Activated CD8-positive, alpha-beta memory T cell treated with anti-CD3 and anti-CD28 coated beads, Interleukin-2, amount 50 U/mL, for 1 hour (primary cell): ENCODE results near the gene NR3C2.

Experiments
- DNase-seq: peaks from one replicate; pipeline ENCODE4 v3.0.0-alpha.2; 2020; ENCODE audit errors: extremely low read depth

The NR3C2 gene

DNA sequence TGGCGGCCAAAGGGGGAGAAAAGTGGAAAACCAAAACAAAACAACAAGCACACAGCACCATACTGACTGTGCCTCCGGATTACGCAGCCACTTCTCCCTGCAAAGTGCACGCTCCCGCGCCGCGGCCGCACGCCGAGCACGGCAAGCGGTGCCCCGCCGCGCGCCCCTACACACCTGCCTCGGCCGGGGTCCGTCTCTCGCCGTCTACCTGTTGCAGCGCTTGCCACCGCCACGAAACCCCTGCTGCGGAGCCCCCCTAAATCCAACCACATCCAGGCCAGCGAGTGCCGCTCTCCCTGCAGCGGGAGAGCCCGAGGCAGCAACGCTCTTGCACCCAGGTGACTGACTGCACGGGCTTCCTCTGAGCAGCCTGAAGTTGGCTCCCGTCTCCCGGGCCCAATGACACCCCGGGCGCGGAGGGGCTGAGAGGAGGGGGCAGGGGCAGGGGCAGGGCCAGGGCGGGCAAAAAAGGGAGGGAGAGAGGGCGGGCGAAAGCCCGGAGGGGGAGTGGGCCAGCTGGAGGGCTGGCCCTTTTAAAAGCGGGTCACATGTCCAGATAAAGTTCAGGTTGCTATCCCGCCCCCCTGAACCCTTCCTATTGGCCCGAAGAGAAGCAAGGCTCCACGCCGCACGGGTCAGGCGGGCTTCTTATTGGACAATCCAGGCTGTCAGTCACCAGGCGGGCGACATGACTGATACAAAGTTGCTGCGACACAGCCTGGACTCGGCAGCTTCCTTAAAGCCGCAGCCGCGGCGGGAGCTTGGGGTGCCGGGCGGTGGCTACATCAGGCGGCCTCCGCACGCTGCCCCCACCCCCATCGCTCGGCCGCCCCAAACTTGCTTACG is at the start of gene NR3C2:
NR3C2 (minus strand) TSS at position 429 of the 846 bp plus-strand sequence.
- DNase-seq: peak; percentile 98

DNA sequence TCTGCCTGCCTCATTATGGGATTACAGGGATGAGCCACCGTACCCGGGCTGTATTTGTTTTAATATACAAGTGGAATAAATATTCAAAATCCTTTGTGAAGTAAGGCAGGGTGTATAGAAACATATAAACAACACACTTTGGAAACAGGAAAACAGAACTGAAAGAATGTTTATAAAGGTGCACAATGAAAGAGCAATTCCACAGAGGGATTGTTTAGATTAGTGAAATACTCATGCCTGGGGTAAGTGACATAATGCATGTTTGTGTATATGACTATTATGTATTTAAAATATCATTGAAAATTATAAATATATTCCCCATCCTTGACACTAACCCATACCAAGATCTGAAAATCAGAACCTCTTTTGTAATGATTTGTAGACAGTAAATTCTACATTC is 45.0 kb upstream of the NR3C2 start:
- DNase-seq: no peak

DNA sequence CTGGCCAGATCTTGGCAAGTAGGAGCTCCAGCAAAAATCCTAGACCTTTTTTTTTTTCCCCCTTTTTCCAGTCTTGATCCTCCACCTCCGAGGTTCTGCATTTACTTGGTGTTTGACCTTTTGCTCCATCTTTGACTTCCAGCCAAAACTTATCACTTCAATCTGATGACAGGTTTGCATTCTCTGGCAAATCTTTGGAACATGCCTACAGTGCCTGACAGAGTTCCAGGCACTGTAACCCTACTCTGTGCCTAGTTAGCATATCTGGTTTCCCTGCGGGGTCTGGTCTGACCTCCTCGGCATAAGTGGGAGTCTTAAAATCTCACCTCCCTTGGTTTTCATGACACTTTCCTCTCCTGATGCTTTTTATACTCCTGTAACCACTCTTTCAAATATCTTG is 39.4 kb upstream of the NR3C2 start:
- DNase-seq: no peak

DNA sequence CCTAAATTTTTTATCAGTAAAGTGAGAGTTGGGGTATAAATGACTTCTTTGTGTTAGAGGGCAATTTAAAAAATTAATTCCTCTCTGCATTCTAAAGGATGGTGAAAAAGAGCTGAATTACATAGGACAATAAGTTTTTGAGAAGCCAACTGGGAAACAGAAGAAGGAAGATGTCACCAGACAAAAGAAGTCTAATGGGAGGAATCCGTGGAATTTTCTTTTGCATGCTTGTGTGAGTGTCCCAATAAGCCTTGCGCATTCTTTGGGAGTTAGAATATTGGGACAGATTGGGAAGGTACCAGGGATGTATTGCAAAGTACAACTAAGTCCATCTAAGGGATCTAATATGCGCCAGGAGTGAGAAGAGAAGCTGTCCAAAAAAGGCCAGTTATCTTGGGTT is 35.1 kb upstream of the NR3C2 start:
- DNase-seq: no peak

DNA sequence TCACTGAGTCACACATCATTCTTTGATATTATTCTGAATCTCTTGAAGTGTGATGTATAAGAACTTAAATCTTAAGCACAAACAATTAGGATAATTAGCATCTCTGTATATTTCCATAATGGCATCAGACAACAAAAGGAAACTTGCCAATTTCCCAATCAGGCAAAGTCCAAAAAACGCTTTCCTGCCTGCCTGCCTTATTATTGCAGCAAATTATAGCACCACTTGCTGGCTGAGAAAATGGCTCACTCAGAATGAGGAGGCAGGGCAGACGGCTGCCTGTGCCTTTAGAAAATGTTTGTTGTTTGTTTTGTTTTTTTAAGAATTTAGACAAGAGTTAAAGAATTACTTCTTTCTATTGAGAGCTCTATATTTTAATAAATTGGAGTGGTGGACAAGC is 27.7 kb upstream of the NR3C2 start:
- DNase-seq: no peak

DNA sequence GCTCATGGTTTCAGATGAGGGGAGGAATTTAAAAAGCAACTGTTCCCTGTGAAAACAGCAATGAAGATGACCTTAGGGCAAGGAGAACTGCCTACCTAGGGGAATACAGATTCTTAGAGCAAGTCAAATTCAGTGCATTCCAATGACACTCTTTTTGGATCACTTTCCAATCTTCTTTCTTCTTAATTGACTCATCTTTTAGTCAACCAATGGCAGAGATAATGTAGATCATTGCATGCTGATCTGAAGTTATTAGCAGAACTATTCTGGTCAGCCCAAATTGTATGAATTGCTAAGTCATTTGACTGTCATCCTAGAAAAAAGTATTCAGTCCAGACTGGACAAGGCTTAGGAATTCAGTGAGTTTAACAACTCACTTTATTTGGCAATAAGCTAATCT is 12.6 kb upstream of the NR3C2 start:
- no peak for DNase-seq

DNA sequence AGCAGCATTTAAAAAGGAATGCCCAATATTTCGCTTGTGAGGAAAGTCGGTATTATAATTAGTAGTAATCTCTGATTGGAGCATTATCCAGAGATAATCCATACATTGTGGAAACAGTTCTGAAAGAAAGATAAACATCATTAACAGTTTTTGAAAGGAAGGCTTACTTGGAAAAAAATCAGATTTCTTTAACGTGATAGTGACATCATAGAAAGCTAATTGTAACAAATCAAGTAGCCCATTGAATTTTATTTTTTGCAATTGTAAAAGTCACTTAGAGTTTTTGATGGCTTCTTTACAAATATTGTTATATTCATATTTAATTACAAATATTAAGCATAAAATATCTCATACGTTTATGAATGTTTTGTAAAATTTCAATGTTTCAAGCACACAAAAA is 11.6 kb upstream of the NR3C2 start:
- no peak for DNase-seq

DNA sequence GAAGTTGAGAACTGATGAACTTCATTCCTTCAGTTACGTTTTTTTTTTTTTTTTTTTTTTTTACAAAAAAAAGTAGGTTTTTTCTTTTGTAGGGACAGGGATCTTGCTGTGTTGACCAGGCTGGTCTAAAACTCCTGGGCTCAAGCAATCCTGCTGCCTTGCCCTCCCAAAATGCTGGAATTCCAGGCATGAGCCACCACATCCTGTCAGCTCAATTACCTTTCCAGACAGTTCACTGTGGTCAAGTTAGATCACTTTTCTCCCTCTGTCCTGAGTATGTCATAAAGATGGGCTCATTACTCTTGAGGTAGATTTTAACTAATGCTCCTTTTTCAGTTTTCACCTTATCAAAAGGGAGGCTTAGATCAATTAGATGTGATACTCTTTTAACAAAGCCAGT is 10.8 kb upstream of the NR3C2 start:
- DNase-seq: no peak

DNA sequence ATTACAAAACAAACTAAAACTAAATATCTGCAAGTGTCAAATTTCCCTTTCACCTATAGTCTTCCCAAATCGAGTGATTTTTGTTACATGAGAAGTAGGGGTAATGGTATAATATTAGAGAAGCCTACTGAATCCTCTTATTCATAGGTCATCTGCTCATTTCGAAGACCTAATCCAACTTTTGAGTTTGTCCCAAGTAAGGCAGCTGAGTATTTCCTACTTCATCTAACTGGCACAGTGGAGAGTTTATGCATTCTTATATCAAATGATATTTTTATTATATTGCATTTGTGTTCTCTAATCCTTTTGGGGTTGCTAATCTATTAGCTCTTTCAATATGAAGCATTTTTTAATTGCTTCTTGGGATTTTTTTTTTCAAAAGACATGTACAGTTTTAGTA is 7.7 kb upstream of the NR3C2 start:
- no peak for DNase-seq

DNA sequence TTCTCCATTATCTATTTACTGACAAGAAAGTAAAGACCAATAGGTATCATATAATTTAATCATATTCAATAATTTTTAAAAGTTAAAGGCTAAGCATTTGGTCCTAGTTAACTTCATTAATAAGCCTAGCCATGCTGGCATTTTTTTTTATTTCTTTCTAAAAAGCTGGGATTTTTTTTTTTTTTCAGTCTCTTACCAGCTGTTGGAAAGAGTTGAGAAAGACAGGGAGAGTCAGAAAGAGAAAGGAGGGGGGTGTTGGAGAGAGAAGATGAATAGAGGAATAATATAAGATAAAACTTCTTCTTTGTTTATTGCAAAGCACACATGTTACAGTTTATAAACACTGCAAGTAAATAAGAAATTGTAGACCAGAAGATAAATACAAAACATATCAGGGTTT is 5.9 kb upstream of the NR3C2 start:
- DNase-seq: no peak

DNA sequence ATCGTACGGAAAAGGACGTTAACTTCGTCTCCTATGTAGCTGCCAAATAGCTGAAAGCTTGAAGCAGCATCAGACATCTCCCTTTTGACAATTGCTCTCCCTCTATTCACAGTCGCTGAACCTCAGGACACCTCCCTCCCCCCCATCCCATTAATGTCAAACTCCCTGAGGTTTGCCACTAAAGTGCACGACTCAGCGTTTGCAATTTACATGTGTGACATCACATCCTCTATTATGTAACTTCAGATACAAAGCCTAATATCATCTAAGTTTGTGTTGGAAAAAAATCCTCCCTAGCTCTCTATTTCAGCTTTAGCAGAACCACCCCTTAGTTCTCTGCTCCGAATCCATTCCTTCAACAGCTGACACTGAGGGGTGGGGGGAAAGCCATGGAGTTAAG is 5.5 kb upstream of the NR3C2 start:
- no peak for DNase-seq

DNA sequence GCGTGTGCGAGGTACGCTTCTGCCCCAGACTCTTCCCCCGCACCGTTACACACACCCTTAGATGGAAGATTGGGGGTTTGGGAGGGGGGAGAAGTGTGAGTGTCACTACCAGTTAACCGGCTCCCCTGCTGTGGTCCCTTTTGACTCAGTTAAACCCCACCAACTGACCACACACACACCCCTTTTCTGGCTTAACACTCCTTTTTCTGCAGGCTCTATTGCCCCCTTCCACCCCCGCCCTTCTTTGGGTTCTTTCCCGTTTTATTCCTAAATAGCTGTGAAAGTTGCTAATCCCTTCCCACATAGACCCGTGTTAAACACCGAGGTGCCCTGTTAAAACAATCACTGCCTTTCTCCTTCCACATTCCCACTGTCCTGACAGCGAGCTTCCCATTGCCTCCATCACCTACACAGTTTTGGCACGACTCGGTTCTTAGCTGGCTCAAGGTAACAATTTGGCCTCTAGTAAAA is 3.7 kb upstream of the NR3C2 start:
- no peak for DNase-seq

DNA sequence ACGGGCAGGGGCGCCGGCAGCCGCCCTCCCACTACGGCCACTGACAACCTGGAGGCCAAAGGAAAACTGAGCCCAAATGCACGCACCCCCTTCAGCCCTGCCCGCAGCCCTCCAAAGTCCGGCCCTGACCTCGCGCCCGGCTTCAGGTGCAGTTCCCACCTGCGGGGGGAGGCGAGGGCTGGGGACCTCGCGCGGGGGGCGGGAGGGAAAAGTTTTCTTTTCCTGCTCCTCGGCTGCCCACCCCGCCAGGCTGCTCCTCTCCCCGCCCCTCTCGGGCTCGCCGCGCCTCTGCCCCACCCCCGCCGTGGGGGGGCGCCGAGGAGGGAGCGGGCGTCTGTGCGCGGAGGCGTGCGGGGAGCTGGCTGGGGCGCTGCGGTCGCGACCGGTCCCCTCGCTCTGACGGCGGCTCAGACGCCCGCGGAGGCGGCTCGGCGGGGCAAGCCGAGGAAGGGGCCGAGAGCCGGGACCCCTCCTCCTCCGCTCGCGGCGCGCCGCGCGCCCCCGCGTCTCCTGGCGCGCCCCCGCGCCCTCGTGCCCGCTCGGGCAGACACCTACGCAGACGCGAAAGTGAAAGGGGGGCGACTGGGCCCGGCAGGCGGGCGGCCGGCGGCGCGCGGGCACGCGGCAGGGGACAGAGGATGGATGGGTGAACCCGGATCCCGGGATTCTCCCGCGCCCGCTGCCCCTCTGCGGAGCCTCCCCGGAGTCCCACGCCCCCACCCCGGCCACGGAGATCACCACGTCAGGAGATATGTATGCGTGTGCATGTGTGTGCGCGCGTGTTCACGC is 3.1 kb upstream of the NR3C2 start:
- no peak for DNase-seq

DNA sequence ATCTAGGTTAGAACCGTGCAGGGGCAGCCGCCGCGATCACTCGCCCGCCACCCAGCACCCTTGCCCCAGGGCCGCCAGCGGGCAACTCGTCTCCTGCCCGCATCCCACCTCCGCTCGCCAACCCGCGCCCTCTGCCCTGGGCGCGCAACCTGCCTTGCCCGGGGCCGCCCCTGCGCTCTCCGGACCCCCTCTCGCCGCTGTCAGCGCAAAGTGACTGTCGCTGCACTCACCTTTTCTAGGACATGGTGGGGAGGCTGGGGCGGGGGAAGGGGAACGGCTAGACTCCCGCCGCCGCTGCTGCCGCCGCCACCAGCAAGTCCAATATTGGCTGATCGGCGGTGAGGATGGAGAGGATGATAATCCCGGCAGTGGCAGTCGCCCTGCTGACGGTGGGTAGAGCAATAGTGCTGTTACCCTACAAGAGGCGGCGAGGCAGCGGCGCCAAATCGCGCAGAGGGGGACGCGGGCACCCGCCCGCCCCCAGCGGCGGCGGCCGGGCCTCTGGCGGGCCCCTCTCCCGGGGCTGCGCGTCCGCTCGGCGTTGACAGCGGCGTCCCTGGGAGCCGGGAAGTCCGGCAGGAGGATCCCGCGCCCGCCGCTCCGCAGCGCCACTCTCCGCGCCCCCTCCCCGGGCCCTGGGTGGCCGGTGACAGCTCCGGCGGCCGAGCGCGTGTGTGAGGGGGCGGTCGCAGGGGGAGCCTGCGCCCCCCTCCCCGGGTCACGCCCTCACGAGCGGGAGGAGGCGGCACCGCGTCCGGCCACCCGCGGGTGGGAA is 2.3 kb upstream of the NR3C2 start:
- DNase-seq: no peak

DNA sequence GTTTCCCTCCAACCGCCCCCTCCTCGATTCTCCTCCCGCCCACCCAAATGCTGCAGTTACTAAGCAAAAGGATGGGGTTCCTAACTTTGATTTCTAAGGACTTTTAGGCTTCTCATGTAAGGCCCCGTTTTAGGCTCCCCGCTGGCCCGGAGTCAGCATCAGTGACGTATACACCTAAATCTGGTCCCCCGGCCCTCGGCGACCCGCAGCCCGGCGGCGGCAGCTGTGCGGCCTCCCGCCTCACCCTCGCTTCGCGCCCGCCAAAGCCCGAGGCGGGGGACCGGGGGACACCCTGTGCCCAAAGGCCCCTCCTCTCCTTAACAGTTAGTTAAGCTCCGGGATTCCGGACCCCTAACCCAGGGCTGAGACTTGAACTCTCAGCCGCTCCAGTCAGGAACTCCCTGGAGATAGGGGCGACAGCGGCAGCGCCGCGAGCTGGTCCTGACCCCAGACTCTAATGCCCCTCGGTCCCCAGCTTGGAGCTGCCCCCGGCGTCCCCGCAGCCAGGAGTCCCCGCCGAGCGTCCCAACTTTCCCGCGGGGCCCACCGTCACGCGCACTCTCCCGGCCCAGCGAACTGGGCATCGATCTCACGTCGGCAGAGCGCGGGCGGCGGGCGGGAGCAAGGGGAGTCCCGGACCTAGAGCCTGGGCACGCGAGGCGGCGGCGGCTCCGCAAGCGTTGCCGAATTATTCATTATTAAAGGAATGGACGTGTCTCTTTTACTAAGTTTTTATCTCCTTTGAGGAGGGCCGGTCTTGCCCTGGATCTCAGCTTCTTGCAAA is 1.5 kb upstream of the NR3C2 start:
- DNase-seq: no peak

DNA sequence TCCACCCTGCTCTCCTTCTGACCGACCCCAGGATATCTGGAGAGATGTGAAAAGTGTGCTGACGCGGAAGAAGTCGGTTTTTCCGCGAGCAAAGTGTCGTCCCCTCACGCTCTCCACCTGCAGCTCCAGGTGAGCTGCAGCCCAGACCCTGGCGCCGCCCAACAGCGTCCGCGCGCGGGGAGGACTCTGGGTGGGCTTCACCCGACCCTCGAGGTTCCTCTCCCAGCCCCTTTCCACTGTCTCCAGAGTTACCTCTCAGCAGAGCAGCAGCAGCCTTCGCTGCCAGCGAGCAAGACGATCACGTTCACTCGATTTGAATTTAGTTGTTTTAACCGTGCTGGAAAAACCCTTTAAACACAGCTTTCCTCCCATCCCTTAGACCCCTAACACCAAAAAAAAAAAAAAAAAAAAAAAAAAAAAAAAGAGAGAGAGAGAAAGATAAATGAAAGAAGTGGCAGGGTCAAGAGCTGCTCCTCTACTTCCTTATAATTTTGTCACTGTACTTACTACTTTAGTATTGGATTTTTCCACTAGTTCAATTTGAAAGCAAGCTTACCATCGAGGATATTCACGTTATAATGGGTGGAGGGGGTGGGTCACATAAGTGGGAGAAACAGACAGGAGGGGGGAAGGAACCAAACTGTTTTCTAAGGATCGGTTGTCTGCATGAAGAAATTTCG is 758 bp upstream of the NR3C2 start:
- no peak for DNase-seq

DNA sequence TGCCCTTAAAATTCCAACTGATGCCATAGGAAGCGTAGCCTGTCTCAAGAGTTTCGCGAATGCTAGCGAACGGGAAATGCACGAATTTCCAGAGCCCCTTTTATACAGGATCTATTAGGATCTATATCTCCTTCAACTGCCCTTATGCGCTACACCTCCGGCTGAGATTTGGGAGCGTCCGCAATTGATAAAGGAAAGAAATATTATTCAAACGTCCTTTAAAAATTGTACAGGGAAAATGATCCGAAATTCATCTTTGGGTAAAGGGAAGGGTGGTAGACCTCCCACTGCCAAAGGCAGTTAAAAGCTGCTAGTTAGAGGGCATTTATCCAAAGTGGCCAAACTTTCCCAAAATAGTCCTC is 609 bp downstream of the NR3C2 start:
- DNase-seq: no peak

DNA sequence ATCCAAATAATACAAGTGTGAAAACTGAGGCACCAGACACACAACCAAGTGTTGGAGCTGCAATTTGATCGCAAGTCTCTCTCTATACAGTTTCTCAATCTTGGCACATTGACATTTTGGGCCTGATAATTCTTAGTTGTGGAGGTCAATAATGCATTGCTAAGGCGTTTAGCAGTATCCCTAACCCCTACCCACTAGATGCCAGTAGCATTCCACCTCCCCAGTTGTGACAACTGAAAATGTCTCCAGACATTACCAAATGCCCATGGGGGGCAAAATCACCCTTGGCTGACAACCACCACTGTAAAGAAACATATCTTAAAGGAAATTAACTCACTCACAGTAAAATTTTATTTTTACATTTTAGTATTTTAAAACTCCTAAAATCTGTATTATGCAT is 4.2 kb downstream of the NR3C2 start:
- no peak for DNase-seq

DNA sequence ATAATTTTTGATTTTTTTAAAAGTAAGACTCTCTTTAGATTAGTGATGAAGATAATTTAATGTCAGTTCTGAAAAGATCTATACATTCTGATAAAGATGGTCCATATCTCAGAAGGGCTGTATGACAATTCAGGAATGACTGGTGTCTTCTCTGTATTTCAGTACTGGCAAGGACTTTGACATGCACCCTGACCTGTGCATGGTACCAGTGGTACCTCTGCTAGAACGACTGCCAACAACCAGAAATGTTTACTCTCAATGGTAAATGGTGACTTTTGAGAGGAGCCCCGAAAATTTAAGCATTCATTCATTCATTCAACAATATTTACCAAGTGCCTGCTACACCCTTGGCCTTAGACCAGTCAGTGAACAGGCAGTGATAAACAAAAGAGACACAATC is 4.8 kb downstream of the NR3C2 start:
- no peak for DNase-seq

DNA sequence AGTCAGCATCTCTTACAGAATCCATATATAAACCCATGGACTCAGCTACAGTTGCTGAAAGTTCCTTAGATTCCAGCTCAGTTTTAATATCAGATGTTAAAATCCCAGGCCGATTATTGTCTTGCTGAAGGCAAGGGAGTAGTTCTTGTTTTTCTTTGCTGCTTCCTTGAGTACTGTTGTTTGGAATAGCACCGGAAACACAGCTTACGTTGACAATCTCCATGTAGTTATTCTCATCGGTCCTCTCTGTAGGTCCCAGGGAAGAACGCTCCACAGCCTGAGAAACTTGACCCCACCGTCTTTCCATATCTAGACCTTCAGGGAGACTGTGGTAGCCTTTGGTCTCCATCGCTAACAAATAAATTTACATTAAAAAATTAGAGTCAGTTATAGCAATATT is 5.7 kb downstream of the NR3C2 start:
- no peak for DNase-seq
